Loucy (cell line): ENCODE data around the gene TENT5D.
"Not testable (repeated sequence)": the region's sequence is repeated elsewhere in the genome, so short reads cannot be mapped to it uniquely, and the experiment has no call there.

Experiments used
- EZH2phosphoT487 ChIP-seq: fragments of 200-600 bp; IDR thresholded peaks from 2 replicates; pipeline ENCODE4 v1.6.1; 2018; ENCODE audit warnings: antibody characterized with exemption, mild to moderate bottlenecking, moderate library complexity, borderline replicate concordance
- TF ChIP-seq, protein P1 (sequence below): fragments of 200-600 bp; sonication (generic); conservative IDR thresholded peaks from 2 replicates; pipeline ENCODE4 v1.5.1; 2014; ENCODE audit warnings: mild to moderate bottlenecking, antibody characterized with exemption, low read length

DNA sequence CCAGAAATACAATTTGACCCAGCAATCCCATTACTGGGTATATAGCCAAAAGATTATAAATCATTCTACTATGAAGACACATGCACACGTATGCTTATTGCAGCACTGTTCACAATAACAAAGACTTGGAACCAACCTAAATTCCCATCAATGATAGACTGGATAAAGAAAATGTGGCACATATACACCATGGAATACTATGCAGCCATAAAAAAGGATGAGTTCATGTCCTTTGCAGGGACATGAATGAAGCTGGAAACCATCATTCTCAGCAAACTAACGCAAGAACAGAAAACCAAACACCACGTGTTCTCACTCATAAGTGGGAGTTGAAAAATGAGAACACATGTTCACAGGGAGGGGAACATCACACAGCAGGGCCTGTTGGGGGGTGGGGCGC, 47.9 kb downstream of the TENT5D start:
- TF ChIP-seq, protein P1, sequence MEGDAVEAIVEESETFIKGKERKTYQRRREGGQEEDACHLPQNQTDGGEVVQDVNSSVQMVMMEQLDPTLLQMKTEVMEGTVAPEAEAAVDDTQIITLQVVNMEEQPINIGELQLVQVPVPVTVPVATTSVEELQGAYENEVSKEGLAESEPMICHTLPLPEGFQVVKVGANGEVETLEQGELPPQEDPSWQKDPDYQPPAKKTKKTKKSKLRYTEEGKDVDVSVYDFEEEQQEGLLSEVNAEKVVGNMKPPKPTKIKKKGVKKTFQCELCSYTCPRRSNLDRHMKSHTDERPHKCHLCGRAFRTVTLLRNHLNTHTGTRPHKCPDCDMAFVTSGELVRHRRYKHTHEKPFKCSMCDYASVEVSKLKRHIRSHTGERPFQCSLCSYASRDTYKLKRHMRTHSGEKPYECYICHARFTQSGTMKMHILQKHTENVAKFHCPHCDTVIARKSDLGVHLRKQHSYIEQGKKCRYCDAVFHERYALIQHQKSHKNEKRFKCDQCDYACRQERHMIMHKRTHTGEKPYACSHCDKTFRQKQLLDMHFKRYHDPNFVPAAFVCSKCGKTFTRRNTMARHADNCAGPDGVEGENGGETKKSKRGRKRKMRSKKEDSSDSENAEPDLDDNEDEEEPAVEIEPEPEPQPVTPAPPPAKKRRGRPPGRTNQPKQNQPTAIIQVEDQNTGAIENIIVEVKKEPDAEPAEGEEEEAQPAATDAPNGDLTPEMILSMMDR, result not testable (repeated sequence)
- TF ChIP-seq EZH2phosphoT487, result not testable (repeated sequence)
